H1 (cell line): ENCODE measurements around the gene UBE2V1. TPM values are rescaled to one million over a fixed set of nuclear protein-coding genes. Genes with fewer than 3 reads are reported as not detected.

Experiments used
- BCL11A ChIP-seq, 2 experiments: IDR thresholded peaks; one replicate each; pipeline ENCODE4 v1.6.1; 2011; ENCODE audit warnings: low read depth in 2 of 2, low read length in 2 of 2, mild to moderate bottlenecking in 2 of 2
- EZH2 ChIP-seq: fragments of 200-600 bp; sonication (generic); IDR thresholded peaks from 2 replicates; pipeline ENCODE4 v1.7.1; 2012; ENCODE audit warnings: low read depth, mild to moderate bottlenecking, moderate library complexity, low read length, inconsistent platforms; ENCODE audit not compliant: severe bottlenecking
- HDAC2 ChIP-seq, 2 experiments: fragments of 300-600 bp in 1 of 2; sonication (generic) in 1 of 2; IDR thresholded peaks; 2 replicates each; pipeline ENCODE4 v1.6.1; 2011 to 2012; ENCODE audit warnings: low read depth in 2 of 2, low read length in 2 of 2, mild to moderate bottlenecking in 2 of 2, moderate library complexity in 2 of 2, borderline replicate concordance in 1 of 2, inconsistent platforms in 1 of 2
- SIRT6 ChIP-seq: IDR thresholded peaks from one replicate; pipeline ENCODE4 v1.7.1; 2012; ENCODE audit warnings: low read length, inconsistent platforms
- polyA plus RNA-seq, 7 experiments: library from polyadenylated mRNA; depleted of rRNA in 3 of 7; stranded (reverse) in 5 of 7; unstranded in 2 of 7; fragments of >200 nt in 5 of 7; fragments of 200-250 nt in 2 of 7; gene quantifications; 1 replicate in 5 of 7; 2 replicates in 1 of 7; 4 replicates in 1 of 7; pipeline versions ENCODE4 v1.2.1 to v1.2.3, GENCODE V29; 2011 to 2013; ENCODE audit warnings: missing spikeins in 2 of 7, mixed read lengths in 2 of 7
- total RNA-seq: library from RNA; stranded (reverse); fragmentation: NEBNext Ultra II Directional; extraction: Animal tissue kit (Norgen Biotek cat#: 25700); gene quantifications from 2 replicates; pipeline ENCODE4 v1.2.1, GENCODE V29; 2021

The UBE2V1 gene
- total and polyA plus RNA-seq, 2 of the 8 experiments (the other 6 are each of a cell fraction or from before 2014, with no cell fraction given): 141 to 184 TPM

DNA sequence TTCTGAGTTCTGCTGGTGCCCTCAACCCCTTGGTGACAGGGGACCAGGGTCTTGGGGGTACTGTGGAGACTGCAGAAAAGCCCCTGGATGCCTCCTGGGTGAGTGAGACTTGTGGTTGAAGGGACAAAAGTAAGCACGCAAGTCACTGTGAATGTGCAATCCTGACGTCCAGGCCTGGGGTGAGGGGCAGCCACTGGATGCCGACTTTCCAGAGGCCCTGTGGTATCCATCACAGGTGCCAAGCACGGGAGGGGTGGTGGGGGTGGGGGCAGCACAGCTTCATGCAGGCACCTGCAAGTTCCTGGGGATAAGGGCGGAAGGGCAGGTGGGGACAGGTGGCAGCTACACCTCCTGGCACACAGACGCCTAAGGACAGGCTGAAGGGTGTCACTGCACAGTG, 20.1 kb upstream of the UBE2V1 start (continued):
- no peak for TF ChIP-seq HDAC2 (IDR thresholded peaks at IDR 0.05; ENCODE audit: borderline replicate concordance in 1 of 2, low read depth in 2 of 2, low read length in 2 of 2)
- no peak for TF ChIP-seq EZH2
- no peak for TF ChIP-seq BCL11A (IDR thresholded peaks at IDR 0.05; ENCODE audit: low read depth in 2 of 2, low read length in 2 of 2)
- no peak for TF ChIP-seq SIRT6
